ENCODE measurements around the gene CUL4A. TPM values are rescaled to one million over a fixed set of nuclear protein-coding genes. Genes with fewer than 3 reads are reported as not detected.

The CUL4A gene
- total and polyA plus RNA-seq, 10 donors, result 24.4 to 99.3 (median 63.9) TPM

GRCh38 chr13:113202912-113203311, 6.5 kb upstream of the CUL4A start:
- no peak overlapping the region for H3K27ac ChIP-seq
- no peak overlapping the region for H3K4me3 ChIP-seq
- intact Hi-C loops (cut with DNase I; ENCODE audit: low total_unique reads), result loop anchor here (10.0 kb wide), 1 partner anchor 48 kb away; the partner anchor contains the start of gene PROZ
- H3K4me1 ChIP-seq, result peaks cover 19 to 62% (median 42%) of the 10 kb centered on the region in 6 donors
- no peaks in the 10 kb centered on the region for H3K27me3 ChIP-seq (replicated peaks in 1 of 7)
- DNase-seq, result no peak
- H3K9me3 ChIP-seq, result no peaks in the 10 kb centered on the region
- WGBS, 5 donors, result 93 to 95% (median 94%) methylated on average over 4 of the region's 4 CpGs
- peaks cover 0 to 48% (median 21%) of the 10 kb centered on the region in 6 donors for H3K36me3 ChIP-seq
- TF ChIP-seq POLR2AphosphoS5 (IDR thresholded peaks at IDR 0.05) (no peak), CTCF (IDR thresholded peaks at IDR 0.05 in 8 of 11, conservative IDR thresholded peaks at IDR 0.05 in 3 of 11) (no peak), POLR2A (IDR thresholded peaks at IDR 0.05) (no peak)

- no peak for DNase-seq
- no peak for TF ChIP-seq POLR2A (IDR thresholded peaks at IDR 0.05)
- no peak for TF ChIP-seq POLR2AphosphoS5 (IDR thresholded peaks at IDR 0.05)
- TF ChIP-seq CTCF (IDR thresholded peaks at IDR 0.05 in 8 of 11, conservative IDR thresholded peaks at IDR 0.05 in 3 of 11), result no peak
- Histone ChIP-seq H3K4me3 (no peak overlapping the region), H3K27ac (no peak overlapping the region), H3K36me3 (peaks cover 0 to 40% (median 13%) of the 10 kb centered on the region in 6 donors), H3K9me3 (no peaks in the 10 kb centered on the region), H3K27me3 (replicated peaks in 1 of 7) (no peaks in the 10 kb centered on the region), H3K4me1 (peaks cover 20 to 64% (median 44%) of the 10 kb centered on the region in 6 donors)
- intact Hi-C loops (cut with DNase I; ENCODE audit: low total_unique reads), result loop anchor here (10.0 kb wide), 1 partner anchor 49 kb away; the partner anchor contains the start of gene PROZ
- 90 to 98% (median 93%) methylated on average over 8 to 12 of the region's 12 CpGs for WGBS, 5 donors
These were observed 5.7 kb upstream of the CUL4A start for GRCh38 chr13:113203507-113204377.

DNA sequence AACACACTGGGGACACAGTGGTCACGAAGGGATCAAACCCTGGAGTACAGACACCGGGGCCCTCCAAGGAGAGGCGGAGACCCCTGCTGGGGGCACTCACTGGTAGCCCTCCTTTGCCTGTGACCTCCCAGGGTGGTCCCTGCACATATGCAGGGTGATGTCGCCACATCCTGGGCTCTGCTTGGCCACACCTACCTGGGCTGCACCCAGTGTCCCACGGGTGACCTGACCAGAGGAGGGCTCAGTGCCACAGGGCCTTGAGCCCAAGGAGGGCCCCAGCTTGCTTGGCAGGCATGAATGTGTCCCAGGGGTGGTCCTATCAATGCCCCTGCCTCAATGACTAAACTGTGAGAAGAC, 5.1 kb upstream of the CUL4A start:
- 88 to 94% (median 91%) methylated on average over 4 to 5 of the region's 5 CpGs for WGBS, 5 donors
- Histone ChIP-seq H3K4me1 (peaks cover 20 to 64% (median 44%) of the 10 kb centered on the region in 6 donors), H3K27ac (no peak overlapping the region), H3K4me3 (no peak overlapping the region), H3K9me3 (no peaks in the 10 kb centered on the region), H3K36me3 (peaks cover 0 to 33% (median 7%) of the 10 kb centered on the region in 6 donors), H3K27me3 (replicated peaks in 1 of 7) (no peaks in the 10 kb centered on the region)
- TF ChIP-seq CTCF (IDR thresholded peaks at IDR 0.05 in 8 of 11, conservative IDR thresholded peaks at IDR 0.05 in 3 of 11), result no peak
- no peak for TF ChIP-seq POLR2A (IDR thresholded peaks at IDR 0.05)
- TF ChIP-seq POLR2AphosphoS5 (IDR thresholded peaks at IDR 0.05), result no peak
- intact Hi-C loops (cut with DNase I; ENCODE audit: low total_unique reads), result loop anchor here (10.0 kb wide), 1 partner anchor 50 kb away; the partner anchor contains the start of gene PROZ
- no peak for DNase-seq

DNA sequence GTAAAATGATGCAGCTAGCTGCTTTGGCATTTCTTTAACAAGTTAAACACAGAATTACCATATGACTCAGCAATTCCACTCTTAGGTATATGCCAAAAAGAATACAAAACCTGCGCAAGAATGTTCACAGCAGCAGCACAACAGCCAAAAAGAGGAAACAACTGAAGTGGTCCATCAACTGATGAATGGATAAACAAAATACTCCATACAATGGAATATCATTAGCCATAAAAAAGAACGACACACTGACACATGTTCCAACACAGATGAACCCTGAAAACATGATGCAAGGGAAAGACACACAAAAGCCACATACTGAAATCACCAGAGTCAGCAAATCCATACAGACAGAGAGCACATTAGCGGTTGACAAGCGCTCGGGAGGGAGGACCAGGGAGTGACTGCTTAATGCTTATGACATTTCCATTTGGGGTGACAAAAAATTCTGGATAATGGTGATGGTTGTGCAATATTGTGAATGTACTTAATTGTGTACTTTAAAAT, 3.9 kb upstream of the CUL4A start:
- H3K27me3 ChIP-seq (replicated peaks in 1 of 7), result no peaks in the 10 kb centered on the region
- H3K36me3 ChIP-seq, result peaks cover 0 to 22% (median under 1%) of the 10 kb centered on the region in 6 donors
- H3K27ac ChIP-seq, result no peak overlapping the region
- intact Hi-C loops (cut with DNase I; ENCODE audit: low total_unique reads), result loop anchor here (10.0 kb wide), 1 partner anchor 51 kb away; the partner anchor contains the start of gene PROZ
- 63 to 82% (median 66%) methylated on average over 5 of the region's 5 CpGs for WGBS, 5 donors
- DNase-seq, result no peak
- no peak overlapping the region for H3K4me3 ChIP-seq
- H3K9me3 ChIP-seq, result no peaks in the 10 kb centered on the region
- TF ChIP-seq POLR2A (IDR thresholded peaks at IDR 0.05), result no peak
- no peak for TF ChIP-seq CTCF (IDR thresholded peaks at IDR 0.05 in 8 of 11, conservative IDR thresholded peaks at IDR 0.05 in 3 of 11)
- no peak for TF ChIP-seq POLR2AphosphoS5 (IDR thresholded peaks at IDR 0.05)
- H3K4me1 ChIP-seq, result peaks cover 25 to 71% (median 51%) of the 10 kb centered on the region in 6 donors
